HG03108 (cell line): ENCODE measurements around the gene PKP2.
A peak's percentile ranks its signal among the peaks of the same experiment; 100 is the strongest.

Source experiments
- ATAC-seq: cut with Tn5 transposase; IDR thresholded peaks from one replicate; pipeline ENCODE4 v1.9.1; 2021; ENCODE audit warnings: moderate library complexity; ENCODE audit not compliant: unreplicated experiment

Gene PKP2

DNA sequence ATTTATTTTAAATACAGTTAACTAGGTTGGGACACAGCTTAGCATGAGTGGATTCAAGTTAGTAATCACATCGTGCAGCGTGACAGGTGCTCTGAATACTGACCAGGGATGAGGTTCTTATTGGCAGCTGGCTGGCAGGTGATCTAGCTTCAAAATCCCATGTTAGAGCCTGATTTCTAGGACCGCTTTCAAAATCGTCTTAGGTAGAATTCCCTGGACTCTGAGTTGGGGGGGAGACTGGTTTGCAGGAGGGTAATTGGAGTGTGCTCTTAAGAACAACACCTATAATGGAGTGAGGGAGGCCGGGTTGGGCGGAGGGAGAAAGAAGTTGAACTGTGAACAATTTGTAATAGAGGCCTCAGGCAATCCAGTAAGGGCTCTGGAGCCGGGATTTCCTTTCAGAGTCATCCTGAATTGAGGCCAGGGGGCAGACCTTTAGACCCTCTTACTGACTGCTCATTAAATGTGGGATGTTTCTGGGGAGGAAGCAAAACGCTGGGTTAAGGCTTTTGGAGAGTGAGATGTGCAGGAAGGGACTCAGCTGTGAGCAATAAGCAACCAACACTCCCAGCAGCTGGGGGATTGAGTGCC lies 140.0 kb downstream of the PKP2 start:
- no peak for ATAC-seq

DNA sequence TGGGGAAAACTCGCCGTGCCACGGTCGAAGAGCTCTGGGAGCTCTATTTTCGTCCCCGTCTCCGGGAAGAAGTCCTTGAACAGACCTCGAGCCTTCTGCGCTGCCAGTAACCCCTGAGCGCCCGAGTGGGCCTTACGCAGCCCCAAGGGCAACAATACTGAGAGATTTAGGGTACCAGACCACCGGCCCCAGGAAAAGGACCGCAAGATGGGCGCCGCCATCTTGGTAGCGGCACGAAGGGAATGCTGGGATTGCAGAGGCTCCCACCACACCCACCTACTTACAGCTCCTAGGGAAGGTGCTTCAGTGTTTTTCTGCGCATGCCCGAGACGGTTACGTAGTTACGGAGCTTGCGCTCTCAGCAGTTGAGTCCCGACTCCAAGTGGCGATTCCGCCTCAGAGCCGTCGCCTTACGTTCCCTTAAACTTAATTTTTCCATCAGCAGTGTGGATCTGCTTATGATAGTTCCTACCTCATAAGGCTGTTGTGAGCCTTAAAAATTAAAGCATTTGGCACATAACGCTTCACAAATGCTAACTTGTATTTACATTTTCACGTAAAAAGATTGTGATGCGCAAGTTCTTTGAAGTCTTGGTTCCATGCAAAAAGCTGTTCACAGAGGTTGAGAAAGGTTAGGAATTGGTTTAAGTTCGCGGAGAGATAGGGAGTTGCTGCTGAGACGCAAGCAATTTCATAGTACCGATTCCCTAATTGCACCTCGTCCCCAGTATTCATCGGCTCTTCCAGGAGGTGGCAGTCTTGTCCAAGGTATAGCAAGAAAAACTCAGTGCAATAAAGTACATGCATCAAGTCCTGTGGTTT lies 140.7 kb downstream of the PKP2 start, which contains the start of gene YARS2:
Gene YARS2, minus strand, starts transcription at position 244 of the 822 bp plus-strand sequence. Its CDS starts 23 bp downstream, at position 221.
- ATAC-seq = peak; percentile 91

DNA sequence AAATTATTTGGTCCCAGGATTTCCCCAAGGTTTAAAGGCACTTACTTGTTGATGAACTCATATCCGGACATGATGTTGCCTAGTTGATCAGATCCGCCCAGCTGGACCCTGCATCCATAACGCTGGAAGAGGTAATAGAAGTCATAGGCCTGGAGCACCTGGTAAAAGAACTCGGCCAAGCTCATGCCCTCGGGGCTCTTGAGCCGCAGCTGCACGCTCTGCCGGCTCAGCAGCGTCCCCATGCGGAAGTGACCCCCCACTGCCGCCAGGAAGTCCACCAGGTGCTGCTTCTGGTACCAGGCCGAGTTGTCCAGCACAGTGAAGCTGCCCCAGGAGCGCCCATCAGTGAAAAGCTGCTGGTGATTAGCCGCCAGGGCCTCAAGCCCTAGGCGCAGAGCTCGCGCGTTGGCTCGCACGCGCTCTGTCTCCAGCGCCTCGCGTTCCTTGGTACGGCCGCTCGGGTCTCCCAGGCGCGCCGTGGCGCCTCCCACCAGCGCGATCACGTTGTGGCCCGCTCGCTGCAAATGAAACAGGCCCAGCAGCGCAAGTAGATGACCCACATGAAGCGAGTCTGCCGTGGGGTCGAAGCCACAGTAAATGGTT lies 141.4 kb downstream of the PKP2 start:
- peak; percentile 74 for ATAC-seq

DNA sequence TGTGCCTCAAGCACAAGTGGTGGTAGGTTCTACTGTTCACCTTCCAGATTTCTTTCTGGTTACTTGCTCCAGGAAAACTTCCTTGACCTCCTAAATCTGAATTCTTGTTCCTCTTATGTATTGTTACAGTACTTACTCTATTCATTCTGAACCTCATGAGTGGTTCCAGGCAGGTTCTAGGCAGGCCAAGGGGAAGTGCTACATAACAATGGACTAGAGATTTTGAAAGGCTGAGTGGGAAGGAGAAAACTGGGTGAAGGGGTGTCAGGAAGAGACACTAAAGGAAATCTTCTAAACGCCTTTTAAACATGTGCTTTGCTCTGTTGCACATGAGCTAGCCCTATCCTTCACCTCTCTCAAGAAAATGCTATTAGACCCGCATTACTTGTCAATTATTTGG lies 142.5 kb downstream of the PKP2 start:
- ATAC-seq = no peak

DNA sequence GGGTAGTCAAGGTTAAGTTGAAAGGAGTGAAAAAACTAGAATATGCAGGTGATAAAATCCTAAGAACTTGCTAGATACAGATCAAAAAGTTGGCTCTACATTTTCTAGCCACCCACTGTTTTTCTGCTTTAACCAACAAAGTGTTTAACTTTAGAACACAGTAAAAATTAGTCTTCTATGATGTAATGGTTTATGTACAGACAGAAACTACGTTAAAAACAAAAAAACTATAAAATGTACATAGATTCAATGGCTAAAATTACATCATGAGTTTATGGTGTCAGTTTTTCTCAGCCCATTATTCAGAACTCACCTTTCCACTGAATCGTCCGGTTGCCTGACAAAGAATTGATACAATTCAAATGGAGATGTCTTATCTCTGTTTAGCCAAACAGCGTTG lies 143.0 kb downstream of the PKP2 start:
- ATAC-seq = no peak

DNA sequence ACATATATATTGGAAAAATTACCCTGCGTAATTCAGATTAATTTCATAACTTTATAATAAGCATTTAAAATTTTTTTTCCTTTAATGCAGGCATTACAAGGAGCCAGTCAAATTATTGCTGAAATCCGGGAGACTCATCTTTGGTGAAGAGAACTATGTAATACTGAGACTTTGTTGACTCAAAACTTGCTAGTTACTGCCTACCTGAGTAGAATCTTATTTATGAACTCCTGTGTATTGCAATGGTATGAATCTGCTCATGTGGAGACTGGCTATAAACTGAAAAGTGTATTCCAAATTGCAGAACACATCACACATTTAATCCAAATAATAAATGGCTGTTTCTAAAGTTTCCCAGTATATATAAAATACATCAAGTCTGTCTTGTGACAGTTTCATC lies 153.3 kb downstream of the PKP2 start:
- no peak for ATAC-seq

DNA sequence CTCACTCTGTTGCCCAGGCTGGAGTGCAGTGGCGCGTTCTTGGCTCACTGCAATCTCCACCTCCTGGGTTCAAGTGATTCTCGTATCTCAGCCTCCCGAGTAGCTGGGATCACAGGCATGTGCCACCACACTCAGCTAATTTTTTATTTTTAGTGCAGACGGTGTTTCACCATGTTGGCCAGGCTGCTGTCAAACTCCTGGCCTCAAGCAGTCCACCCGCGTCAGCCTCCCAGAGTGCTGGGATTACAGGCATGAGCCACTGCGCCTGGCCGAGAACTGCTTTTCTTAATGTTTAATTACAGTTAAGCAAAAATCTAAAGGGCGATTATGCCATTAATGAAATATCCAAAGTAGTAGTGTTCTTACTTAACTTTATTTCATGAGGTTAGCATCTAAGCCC lies 154.4 kb downstream of the PKP2 start:
- ATAC-seq = no peak
